ENCODE results near the gene ARVCF.
"Not testable (repeated sequence)": the region's sequence is repeated elsewhere in the genome, so short reads cannot be mapped to it uniquely, and the experiment has no call there.

ARVCF gene

DNA sequence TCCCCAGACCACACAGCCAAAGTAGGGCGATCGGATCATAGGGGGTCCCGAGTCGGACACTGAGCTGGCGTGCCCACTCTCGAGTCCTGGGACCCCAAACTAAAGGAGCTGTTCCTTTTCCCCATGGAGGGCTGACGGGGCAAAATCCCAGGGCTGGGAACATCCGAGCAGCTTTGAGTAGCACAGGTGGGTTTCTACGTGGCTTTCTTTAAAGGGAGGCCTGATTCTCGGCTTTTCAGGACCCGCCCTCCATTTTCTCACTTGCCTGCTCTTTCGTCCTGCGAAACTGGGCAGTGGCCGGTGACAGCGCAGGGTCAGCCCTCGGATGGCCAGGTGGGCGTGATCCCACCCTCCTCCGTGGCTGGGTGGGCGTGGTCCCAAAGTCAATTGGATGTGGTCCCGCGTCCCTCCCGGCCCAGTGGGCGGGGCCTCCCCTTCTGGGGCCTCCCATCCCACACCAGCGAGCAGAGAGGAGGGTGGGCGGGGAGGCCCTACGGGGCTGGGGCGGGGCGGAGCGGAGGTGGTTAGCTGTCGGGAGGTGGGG lies 57.5 kb downstream of the ARVCF start:
- DNase-seq = no peak

DNA sequence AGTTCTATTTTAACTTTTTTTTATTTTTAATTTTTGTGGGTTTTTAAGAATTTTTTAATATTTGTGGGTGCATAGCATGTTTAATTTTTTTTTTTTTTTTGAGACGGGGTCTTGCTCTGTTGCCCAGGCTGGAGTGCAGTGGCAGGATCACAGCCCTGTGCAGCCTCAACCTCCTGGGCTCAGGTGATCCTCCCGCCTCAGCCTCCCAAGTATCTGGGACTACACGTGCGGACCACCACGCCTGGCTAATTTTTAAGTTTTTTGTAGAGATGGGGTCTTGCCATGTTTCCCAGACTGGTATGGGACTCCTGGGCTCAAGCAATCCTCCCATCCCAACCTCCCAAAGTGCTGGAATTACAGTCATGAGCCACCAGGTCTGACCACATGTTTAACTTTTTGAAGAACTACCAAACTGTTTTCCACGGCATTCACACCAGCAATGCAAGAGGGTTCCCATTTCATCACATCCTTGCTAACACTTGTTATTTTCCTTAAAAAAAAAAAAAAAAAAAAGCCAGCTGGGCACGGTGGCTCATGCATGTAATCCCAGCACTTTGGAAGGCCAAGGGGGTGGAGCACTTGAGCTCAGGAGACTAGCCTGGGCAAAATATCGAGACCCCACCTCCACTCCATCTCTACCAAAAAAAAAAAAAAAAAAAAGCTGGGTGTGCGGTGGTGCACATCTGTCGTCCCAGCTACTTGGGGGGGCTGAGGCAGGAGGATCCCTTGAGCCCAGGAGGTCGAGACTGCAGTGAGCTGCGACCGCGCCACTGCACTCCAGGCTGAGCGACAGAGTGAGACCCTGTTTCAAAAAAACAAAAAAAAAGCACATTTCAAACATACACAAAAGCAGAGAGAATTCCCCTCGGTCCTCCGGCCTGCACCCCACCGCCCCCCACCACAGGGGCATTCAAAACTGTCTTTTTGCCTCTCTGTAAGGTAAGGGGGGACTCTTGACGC lies 58.3 kb downstream of the ARVCF start:
- no peak for DNase-seq

DNA sequence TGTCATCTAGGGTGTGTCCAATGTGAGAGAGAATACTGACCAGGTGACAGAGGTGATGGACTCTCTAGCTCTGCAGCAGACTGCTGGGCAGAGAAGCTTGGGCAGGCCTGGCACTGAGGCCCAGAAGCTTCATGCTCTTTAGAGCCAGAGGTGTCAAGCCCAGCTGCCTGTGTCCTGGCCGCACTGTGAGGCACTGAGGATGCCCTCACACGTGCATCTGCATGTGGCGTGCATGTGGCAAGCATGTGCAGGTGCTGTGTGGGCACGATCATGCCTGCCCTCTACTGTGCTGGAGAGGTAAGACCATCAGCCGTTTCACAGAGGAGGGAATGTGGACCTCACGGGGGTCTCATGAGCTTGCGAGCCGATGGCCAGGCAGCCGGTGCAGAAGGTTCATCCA lies 59.2 kb downstream of the ARVCF start:
- DNase-seq = no peak

DNA sequence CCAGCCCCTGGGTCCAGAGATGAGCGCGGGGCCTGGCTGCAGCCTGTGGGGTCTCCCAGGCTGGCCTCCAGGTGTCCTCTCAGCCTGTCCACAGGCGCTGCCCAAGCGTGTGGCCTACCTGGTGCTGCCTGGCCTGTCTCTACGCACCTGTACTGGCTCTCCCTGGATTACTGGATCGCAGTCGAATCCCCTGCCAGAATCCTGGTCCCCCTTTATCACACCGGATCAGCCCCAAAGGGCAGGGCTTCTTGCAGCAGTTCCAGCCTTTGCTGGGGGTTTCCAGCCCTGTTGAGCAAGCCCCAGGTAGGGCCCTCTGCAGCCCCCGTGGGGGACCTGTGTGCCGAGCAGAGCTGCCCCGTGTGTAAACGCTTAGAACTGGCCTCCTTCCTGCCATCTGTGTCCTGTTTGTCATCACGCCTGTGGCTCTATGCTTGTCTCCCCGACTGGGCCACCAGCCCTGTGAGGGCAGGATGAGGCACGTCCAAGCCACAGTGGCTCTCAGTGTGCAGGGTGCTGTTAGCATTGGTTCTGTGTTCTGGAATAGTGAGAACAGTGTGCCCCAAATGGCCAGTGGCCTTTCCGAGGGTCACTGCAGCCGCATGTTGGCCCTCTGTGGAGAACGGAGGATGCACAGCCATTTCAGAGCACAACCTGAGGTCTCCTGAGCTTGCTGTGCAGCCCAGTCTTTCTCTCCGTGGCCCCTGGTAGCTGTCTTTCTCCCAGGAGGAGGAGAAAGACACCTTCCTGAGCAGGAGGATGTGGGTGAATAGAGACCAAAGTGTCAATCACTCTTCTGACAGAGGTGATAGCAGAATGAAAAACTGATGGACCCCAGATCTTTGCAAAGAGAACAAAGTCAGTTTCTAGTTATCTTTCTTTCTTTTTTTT lies 61.1 kb downstream of the ARVCF start:
- no peak for DNase-seq

DNA sequence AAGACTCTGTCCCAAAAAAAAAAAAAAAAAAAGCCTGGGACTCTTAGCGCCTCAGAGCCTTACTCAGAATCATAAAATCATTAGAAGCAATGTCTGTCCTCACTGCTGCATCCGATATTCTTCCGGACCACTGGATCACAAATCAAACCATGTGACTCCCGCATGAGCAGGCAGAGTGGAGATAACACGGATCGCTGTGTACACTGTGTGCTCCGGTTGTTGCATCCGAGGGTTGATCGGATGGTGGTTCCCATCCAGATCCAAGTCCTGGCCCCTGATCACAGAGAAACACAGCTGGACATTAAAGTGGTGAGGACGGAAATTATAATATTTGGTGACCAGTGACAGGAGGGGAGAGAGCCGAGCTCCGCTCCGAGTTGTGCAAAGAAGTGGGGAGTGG lies 65.3 kb downstream of the ARVCF start:
- DNase-seq = no peak

DNA sequence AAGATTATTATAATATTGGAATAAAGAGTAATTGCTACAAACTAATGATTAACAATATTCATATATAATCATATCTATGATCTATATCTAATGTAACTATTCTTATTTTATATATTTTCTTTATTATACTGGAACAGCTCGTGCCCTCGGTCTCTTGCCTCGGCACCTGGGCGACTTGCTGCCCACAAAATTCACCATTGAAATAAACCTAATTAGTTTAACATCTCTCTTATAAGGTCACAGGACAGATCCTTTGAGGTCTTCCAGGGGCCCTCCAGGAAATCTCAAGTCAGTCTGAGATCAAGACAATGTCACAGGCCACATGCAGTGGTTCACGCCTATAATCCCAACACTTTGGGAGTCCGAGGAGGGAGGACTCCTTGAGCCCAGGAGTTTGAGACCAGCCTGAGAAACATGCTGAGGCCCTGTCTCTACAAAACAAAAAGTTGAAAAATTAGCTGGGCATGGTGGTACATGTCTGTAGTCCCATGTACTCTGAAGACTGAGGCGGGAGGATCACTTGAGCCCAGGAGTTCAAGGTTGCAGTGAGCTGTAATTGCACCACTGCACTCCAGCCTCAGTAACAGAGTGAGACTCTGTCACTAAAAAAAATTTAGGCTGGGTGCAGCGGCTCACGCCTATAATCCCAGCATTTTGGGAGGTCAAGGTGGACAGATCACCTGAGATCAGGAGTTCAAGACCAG lies 68.4 kb downstream of the ARVCF start:
- no peak for DNase-seq

DNA sequence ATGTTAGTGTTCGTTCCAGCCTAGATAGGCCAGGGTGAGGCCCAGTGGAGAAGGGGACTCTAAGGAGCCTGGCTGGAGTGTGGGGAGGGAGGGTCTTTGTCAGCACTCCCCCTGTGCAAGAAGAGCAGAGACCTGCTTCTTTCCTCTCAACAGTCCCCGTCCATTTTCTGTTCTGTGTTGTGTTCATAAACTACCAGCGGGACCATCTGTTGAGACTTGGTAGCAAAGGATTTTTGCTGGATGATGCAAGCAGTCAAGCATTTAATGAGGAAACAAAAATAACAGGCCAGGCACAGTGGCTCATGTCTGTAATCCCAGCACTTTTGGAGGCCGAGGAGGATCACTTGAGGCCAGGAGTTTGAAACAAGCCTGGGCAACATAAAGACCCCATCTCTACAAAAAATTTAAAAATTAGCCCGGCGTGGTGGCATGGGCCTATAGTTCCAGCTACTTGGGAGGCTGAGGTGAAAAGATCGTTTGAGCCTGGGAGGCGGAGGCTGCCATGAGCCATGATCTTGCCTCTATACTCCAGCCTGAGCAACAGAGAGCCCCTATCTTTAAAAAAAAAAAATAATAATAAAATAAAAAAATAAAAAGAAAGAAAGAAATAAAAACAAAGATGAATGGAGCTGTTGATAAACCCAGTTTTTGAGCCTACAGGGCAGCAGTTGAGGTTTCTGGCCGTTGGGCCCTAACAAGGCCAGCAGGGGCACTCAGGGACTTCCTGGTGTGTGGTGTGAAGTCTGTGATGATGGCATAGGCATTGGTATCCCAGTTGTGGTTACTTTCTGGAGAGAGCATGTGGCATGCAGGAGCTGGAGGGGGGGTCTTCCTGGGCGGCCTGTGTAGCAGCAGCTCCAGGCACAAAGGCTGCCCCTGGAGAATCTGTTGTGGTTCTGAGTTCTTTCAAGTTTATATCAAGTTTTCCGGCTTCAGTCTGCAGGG lies 73.3 kb downstream of the ARVCF start:
- no peak for DNase-seq

DNA sequence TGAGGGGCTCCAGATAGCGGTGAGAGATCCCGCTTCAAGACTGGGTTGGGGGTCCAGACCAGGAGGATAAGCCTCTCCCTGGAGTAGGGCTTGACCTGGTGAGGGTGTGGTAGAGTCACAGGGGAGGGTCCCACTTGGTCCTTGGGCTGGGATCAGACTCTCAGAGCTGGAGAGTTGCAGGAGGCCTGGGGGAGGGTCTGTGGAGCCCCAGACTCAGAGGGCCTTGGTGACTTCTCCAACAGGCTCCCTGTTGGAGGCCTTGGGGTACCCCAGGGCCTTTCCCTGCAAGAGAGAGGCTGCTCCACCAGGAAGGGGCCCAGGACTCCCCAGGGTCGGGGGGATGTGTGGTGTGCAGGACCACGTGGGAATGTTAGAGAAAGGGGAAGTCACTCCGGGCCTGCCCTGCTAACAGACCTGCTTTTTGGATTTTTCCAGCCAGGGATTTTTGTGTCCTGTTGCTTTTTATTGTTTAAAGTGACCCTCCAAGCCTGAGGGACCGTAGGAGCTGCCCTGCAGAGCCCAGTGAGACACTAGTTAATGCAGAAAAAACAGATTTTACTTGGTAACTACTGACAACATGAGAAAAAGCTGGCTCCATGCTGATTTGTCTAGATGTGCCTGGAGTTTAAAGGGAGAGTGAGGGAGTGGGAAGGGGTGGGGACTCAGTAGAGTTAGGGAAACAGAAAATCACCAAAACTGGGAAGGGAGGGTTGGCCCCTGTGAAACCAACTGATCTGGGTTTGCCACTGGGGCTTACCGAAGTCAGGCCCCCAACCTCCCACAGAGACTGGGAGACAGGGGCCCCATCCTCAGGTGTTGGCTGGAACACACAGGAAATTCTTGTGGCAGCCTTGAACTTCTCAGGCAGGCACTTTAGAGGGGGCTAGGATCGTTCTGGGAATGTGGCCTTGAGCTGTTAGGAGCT lies 74.2 kb downstream of the ARVCF start:
- DNase-seq = peak; percentile 23

DNA sequence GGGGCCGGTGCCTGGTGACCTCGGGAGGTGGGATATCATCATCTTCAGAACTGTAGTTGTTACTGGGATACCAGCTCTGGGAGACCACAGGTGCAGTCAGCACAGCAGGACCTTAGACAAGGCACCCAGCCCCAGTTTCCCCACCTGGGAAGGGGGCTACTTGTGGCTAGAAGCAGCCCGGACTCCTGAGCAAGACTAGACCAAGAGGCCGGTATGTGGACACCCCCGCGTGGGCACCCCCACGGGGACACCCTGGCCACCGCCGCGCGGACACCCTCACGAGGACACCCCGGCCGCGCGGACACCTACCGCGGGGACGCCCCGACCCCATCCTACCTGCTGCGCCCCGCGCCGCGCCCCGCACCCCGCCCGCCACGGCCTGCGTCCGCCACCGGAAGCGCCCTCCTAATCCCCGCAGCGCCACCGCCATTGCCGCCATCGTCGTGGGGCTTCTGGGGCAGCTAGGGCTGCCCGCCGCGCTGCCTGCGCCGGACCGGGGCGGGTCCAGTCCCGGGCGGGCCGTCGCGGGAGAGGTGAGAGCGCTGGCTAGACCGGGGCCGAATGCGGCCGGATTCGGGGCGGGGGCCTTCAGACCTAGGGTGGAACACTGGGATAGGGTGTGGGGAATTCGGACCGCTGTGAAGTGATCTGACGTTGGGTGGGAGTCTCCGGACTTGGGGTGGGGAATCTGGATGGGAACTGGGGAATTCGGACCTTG lies 75.1 kb downstream of the ARVCF start, which contains the start of the genes COMT and TXNRD2:
Gene COMT, plus strand, starts transcription at position 408 of the 718 bp plus-strand sequence. CDS start 20,755 bp downstream, outside the sequence.
Gene TXNRD2, minus strand, starts transcription at position 454 of the 718 bp plus-strand sequence. Its CDS starts 15 bp downstream, at position 439.
- peak; percentile 72 for DNase-seq

DNA sequence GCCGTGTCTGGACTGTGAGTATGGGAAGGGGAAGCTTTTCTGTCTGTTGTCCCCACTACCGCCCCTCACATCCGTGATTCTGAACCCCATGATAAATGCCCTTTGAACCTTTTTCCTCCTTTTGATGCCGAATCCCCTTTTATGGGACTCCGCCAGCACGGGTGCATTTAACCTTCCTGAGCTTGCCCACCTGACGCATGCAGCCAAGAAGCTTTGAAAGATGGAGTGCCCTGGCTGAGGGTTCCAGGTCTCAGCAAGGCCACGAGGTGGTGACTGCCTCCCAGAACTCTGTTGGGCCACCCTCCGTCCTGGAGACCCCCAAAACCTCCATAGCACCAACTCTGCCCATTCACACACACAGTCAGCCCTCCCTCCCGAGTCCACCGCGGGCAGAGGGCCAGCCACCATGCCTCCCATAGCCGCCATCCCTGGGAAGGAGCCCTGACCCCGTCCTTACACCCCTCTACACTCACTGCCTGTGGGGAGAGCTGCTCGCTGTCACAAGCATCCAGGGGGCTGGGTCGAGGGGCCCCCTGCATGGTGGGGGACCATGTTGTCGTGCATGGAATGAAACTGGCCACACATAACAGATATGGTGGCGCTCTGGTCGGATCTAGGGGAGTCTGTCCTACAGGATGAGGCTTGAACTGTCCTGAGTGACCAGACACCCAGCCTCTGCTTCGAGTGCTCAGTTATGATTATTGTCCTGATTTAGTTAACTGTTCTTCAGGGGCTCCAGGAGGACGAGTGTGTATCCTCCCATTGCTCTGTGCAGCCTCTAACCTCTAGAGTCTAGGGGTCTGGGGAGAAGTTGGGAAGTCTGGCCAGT lies 75.9 kb downstream of the ARVCF start:
- DNase-seq = no peak

DNA sequence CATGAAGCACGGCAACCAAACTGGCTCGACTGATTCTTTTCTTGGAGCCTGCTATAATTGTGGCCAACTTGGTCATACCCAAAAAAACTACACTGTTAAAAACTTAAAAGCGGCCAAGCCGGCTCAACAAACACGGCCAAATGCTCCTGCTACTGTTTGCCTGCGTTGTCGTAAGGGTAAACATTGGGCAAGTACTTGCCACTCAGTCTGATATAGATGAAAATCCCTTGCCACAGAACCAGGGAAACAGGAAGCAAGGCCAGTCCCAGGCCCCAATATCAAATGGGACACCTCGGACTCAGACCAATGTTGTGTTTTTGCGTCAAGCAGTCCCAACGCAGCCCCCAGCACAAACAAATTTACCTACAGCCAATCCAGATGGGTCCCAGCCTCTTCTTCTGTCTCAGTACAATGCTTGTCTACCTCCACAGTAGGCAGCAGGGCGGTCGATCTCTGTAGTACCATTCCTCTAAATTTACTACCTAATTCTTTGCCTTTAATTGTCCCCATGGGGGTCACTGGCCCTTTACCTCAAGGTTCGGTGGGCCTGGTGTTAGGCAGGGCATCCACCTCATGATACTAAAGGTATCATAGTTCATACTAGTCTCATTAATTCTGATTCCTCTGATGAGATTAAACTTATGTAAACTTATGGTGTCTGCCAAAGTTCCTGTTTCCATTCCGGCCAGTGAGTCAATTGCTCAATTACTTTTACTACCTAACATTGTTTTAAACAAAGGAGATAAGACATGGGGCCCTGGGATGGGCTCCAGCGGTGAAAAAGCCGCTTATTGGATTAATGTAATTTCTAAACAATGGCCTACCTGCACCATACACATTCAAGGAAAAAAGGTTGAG lies 78.8 kb downstream of the ARVCF start:
- no peak for DNase-seq

DNA sequence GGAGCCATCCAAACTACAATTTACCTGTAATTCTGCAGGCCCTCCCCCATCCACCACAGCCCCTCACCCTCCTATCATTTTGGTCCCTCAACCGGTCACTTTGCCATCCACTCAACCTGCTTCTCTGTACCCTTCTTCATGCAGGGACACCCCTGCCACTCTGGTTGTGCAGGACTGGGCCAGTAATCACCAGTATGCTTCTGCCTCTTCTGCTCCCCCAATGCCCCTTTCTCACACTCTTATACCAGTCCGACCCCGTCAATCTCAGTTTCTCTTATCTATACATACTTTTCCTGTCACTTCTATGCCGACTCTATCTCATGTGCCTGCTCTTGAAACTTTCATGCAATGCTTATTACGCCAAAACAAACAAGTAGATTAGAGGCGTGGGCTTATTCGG lies 80.1 kb downstream of the ARVCF start:
- DNase-seq = no peak

DNA sequence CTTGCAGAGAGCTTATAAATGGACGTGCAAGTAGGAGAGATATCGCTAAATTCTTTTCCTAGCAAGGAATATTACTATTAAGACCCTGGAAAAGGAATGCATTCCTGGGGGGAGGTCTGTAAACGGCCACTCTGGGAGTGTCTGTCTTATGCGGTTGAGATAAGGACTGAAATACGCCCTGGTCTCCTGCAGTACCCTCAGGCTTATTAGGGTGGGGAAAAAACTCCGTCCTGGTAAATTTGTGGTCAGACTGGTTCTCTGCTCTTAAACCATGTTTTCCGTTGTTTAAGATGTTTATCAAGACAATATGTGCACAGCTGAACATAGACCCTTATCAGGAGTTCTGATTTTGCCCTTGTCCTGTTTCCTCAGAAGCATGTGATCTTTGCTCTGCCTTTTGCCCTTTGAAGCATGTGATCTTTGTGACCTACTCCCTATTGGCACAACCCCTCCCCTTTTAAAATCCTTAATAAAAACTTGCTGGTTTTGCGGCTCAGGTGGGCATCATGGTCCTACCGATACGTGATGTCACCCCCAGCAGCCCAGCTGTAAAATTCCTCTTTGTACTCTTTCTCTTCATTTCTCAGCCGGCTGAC lies 81.4 kb downstream of the ARVCF start:
- DNase-seq = not testable (repeated sequence)

DNA sequence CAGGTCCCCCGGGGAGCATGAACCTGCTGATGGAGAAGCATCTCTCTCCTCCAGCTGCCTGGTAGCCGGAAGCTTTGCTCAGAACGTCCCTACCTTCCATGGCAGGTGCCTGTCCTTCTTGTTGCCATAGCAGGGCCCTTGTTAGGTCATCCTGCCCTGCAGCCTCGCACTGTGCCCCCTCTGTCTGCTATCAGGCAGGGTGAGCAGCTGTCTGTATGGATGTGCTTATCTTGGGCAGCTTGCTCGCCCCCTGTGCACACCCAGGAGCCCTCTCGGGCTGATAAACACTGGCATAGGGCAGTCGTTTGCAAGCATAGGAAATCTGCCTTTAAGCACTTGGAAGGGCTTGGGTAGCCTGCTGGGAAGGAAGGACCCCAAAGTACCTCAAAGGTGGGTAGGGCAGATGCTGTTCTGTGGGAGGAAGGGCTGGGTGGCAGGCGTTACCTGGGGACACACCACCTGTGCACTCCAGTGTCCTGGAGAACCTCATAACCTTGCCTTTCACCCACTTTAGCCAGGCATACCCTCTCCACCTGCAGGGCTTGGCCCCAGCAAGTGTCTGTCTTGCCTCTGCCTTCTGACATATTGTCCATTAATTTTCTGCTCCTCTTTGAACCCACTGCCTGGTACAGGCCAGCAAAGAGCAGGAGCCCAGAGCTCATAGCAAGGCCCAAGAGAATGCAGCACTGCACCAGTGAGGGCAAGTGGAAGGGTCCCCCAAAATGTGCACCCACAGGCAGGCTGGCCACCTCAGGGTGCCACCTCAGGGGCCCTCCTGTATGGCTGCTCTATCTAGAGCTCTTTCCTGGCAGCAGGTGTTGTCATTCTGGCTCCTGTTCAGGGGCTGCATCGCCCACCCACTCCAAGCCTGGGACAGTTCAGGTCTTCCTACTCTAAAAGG lies 83.0 kb downstream of the ARVCF start:
- DNase-seq = no peak

DNA sequence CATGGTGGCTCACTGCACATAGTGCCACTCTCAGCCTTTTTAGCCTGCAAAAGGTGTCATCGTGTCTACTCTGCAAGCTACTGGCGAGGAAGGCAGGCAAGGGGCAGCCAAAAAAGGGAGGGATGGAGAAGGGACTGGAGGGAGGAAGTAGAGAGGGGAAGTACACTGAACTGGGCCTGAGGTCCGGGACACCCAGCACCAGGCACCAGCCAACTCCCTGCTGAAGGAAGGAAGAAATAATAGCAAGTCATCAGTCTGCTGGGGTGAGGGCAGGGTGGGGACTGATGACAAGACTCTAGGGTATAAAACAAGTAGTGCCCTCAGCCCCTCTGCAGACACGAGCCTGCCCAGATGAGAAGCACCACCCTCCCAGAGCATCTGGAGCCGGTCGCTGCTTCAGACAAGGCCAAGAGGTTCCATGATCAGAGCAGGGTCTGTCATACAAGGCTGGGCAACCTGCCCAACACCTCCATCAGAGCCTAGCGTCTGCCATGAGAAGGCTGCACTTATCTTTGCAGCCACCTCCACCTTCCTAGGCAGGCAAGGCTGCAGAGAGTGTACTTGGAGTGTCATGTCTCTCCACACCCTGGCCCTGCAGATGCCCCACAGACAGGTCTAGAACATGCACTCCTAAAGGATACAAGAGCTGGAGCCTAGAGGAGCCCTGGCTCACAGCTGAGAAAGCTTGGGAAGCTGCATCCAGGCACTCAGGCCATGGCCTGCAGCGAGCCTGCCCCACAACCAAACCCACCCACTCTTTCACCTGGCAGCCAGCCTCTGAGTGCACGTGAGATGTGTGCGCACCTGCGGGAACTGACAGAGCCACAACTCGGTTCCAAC lies 84.0 kb downstream of the ARVCF start:
- no peak for DNase-seq
